Keratinocyte (primary cell): ENCODE data around the gene CHMP2A. TPM values are rescaled to one million over a fixed set of nuclear protein-coding genes. Genes with fewer than 3 reads are reported as not detected.

Experiments used
- DNase-seq: peaks from one replicate; pipeline ENCODE4 v3.0.0-alpha.2; 2011; ENCODE audit warnings: low read depth, missing footprints, low spot score
- FAIRE-seq: peaks from 2 replicates; lab custom pipeline; 2011; peaks lifted over from hg19 to GRCh38; lab: Jason Lieb, UNC
- H2AFZ ChIP-seq: 2 replicates; pipeline ENCODE4 v1.6.0; 2012; ENCODE audit warnings: low read length, control low read depth, inconsistent platforms; ENCODE audit not compliant: control insufficient read depth
- H3K27ac ChIP-seq: 2 replicates; pipeline ENCODE4 v1.5.1; 2011; ENCODE audit warnings: low read length; ENCODE audit not compliant: control insufficient read depth, insufficient read depth
- H3K27me3 ChIP-seq: 3 replicates; pipeline ENCODE4 v1.6.0; 2011; ENCODE audit warnings: low read length; ENCODE audit not compliant: control insufficient read depth, insufficient read depth; ENCODE audit errors: extremely low read depth
- H3K36me3 ChIP-seq, 2 experiments: 2 replicates in 1 of 2; 3 replicates in 1 of 2; pipeline ENCODE4 v1.5.1; 2011; ENCODE audit warnings: low read length in 2 of 2, mild to moderate bottlenecking in 1 of 2; ENCODE audit not compliant: control insufficient read depth in 2 of 2, insufficient read depth in 2 of 2; ENCODE audit errors: extremely low read depth in 1 of 2
- H3K4me1 ChIP-seq: 3 replicates; pipeline ENCODE4 v1.5.1; 2011; ENCODE audit warnings: low read length; ENCODE audit not compliant: control insufficient read depth, insufficient read depth; ENCODE audit errors: extremely low read depth
- H3K4me2 ChIP-seq: 3 replicates; pipeline ENCODE4 v1.6.0; 2011; ENCODE audit warnings: low read depth, low read length; ENCODE audit not compliant: control insufficient read depth, insufficient read depth; ENCODE audit errors: extremely low read depth
- H3K4me3 ChIP-seq, 3 experiments: fragments of 200-600 bp in 1 of 3; sonication (generic) in 1 of 3; 2 replicates in 2 of 3; 3 replicates in 1 of 3; pipeline ENCODE4 v1.5.1; 2011 to 2016; ENCODE audit warnings: low read length in 3 of 3, mild to moderate bottlenecking in 3 of 3, control low read depth in 2 of 3, inconsistent platforms in 1 of 3, low read depth in 1 of 3, mixed read lengths in 1 of 3, mixed run types in 1 of 3, moderate library complexity in 1 of 3; ENCODE audit not compliant: control insufficient read depth in 2 of 3, insufficient read depth in 2 of 3; ENCODE audit errors: extremely low read depth in 1 of 3
- H3K79me2 ChIP-seq: 2 replicates; pipeline ENCODE4 v1.6.0; 2012; ENCODE audit warnings: low read length; ENCODE audit not compliant: control insufficient read depth, insufficient read depth
- H3K9ac ChIP-seq: 3 replicates; pipeline ENCODE4 v1.6.0; 2011; ENCODE audit warnings: low read length; ENCODE audit not compliant: control insufficient read depth, insufficient read depth; ENCODE audit errors: extremely low read depth
- H3K9me1 ChIP-seq: 3 replicates; pipeline ENCODE4 v1.6.0; 2011; ENCODE audit warnings: low read length; ENCODE audit not compliant: control insufficient read depth, insufficient read depth; ENCODE audit errors: extremely low read depth
- H3K9me3 ChIP-seq: 2 replicates; pipeline ENCODE4 v1.5.1; 2012; ENCODE audit warnings: low read depth, low read length; ENCODE audit not compliant: control insufficient read depth
- H4K20me1 ChIP-seq: 3 replicates; pipeline ENCODE4 v1.6.0; 2011; ENCODE audit warnings: low read length; ENCODE audit not compliant: control insufficient read depth, insufficient read depth; ENCODE audit errors: extremely low read depth
- EZH2 ChIP-seq: IDR thresholded peaks from one replicate; pipeline ENCODE4 v1.6.1; 2012; ENCODE audit warnings: inconsistent platforms, mild to moderate bottlenecking, low read length, moderate library complexity
- dilution Hi-C: fragments of 300-500 bp; cut with MboI; formaldehyde crosslinking; loops from one replicate; pipeline ENCODE4 v1.7.0; 2020; ENCODE audit warnings: low sequenced_read_pairs; ENCODE audit not compliant: extremely low pct_ligation_motif_present
- polyA plus RNA-seq, 5 experiments: library from polyadenylated mRNA; depleted of rRNA in 3 of 5; stranded (reverse) in 3 of 5; stranded (forward) in 1 of 5; unstranded in 1 of 5; fragments of >200 nt; gene quantifications; 1 replicate in 1 of 5; 2 replicates in 3 of 5; 3 replicates in 1 of 5; pipeline versions ENCODE4 v1.2.1 to v1.2.3, GENCODE V29; 2011 to 2012; ENCODE audit warnings: missing spikeins in 2 of 5, low read depth in 1 of 5, low replicate concordance in 1 of 5
- TF ChIP-seq, protein P1 (sequence below), 3 experiments: IDR thresholded peaks in 1 of 3; conservative IDR thresholded peaks in 1 of 3; optimal IDR thresholded peaks in 1 of 3; 2 replicates in 2 of 3; 3 replicates in 1 of 3; pipeline versions ENCODE3 to v1.5.1; 2011; ENCODE audit warnings: low read length in 3 of 3, mild to moderate bottlenecking in 3 of 3, moderate library complexity in 2 of 3, control low read depth in 1 of 3, inconsistent platforms in 1 of 3; ENCODE audit not compliant: insufficient read depth in 2 of 3; ENCODE audit errors: extremely low read depth in 1 of 3

Gene CHMP2A
- polyA plus RNA-seq, 1 donor (not counting 4 experiments of a cell fraction or from before 2014, with no cell fraction given): 115 TPM

DNA sequence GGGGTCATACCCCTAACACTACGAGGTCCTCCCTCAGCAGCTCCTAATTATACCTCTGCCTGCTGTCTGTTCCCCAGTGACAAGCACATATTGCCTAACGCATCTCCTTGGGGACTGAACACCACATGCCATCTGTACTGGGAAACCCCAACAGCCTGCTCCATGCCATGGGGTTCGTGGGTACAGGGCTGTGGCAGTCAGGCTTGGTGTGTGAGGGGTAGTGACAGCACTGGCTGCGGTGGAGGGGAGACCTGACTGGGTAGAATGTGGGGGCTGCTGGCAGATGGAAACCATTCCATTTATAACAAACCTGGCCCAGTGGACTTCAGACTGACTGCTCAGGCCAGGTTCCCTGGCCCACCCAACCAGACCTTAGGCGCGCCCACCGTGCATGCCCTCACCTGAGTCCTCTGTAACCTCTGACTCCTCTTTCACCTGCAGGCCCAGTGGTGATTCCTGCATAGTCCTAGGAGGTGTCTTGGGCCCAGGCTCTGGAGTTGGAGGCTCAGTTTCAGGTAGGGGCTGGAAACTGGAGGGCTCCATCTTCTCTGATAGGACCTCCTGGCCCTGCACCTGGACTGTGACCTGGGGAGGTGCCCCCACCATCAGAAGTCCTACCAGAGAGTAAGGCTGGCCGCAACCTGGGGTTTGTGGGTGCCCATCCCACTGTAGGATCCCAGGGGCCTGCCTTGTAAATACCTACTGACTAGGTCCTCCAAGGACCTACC lies 15.2 kb upstream of the CHMP2A start:
- peaks cover 11% of the 10 kb centered on the region for H3K4me1 ChIP-seq
- H3K4me2 ChIP-seq: no peak overlapping the region
- DNase-seq (no peak), FAIRE-seq (no peak)
- H3K4me3 ChIP-seq: no peak overlapping the region
- H3K9me1 ChIP-seq: no peaks in the 10 kb centered on the region
- no peak overlapping the region for H3K9ac ChIP-seq
- no peak overlapping the region for H3K27ac ChIP-seq
- peaks cover 2% of the 10 kb centered on the region for H3K79me2 ChIP-seq
- H2AFZ ChIP-seq: no peak overlapping the region
- dilution Hi-C loops: no loop called here
- peaks cover 13 to 24% of the 10 kb centered on the region in 2 experiments for H3K36me3 ChIP-seq
- no peaks in the 10 kb centered on the region for H4K20me1 ChIP-seq
- TF ChIP-seq EZH2: no peak
- TF ChIP-seq, protein P1, sequence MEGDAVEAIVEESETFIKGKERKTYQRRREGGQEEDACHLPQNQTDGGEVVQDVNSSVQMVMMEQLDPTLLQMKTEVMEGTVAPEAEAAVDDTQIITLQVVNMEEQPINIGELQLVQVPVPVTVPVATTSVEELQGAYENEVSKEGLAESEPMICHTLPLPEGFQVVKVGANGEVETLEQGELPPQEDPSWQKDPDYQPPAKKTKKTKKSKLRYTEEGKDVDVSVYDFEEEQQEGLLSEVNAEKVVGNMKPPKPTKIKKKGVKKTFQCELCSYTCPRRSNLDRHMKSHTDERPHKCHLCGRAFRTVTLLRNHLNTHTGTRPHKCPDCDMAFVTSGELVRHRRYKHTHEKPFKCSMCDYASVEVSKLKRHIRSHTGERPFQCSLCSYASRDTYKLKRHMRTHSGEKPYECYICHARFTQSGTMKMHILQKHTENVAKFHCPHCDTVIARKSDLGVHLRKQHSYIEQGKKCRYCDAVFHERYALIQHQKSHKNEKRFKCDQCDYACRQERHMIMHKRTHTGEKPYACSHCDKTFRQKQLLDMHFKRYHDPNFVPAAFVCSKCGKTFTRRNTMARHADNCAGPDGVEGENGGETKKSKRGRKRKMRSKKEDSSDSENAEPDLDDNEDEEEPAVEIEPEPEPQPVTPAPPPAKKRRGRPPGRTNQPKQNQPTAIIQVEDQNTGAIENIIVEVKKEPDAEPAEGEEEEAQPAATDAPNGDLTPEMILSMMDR (optimal IDR thresholded peaks at IDR 0.05 in 1 of 3, IDR thresholded peaks at IDR 0.05 in 1 of 3, conservative IDR thresholded peaks at IDR 0.05 in 1 of 3; ENCODE audit: extremely low read depth in 1 of 3, insufficient read depth in 2 of 3, low read length in 3 of 3): no peak
- no peaks in the 10 kb centered on the region for H3K27me3 ChIP-seq
- H3K9me3 ChIP-seq: no peaks in the 10 kb centered on the region

DNA sequence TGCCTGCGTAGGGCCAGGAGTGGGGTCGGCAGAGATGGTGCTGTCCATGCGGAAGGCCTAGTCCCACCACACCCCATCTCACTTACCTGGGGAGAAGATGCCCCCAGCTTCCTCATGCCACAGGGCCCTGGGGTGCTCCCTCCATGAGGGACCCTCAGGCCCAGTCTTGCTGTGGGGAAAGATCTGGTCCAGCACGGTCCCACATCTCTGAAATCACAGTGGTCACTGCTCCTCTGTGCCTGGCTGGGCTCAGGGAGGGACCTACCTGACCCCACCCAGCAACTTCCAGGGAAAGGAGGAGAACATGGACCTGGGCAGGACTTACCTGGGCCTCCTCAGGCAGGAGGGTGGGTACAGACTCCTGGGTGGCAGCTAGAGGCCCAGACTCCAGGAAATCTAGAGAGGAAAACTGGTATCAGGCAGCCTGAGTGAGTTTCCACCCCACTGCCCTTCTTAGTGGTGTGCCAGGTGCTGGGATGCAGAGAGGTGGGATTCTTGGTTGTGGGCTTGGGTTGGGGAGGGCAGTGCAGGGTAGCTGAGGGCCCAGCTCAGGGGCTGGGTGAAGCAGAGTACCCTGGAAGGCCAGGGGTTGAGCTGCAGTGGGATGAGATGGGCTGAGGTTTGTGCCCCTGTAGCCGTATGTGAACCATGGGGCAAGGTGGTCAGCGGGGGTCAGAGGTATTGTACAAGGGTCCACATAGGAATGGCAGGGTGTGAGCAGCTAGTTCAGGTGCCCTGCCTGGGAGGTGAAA lies 14.5 kb upstream of the CHMP2A start:
- no peaks in the 10 kb centered on the region for H4K20me1 ChIP-seq
- TF ChIP-seq, protein P1 (optimal IDR thresholded peaks at IDR 0.05 in 1 of 3, IDR thresholded peaks at IDR 0.05 in 1 of 3, conservative IDR thresholded peaks at IDR 0.05 in 1 of 3; ENCODE audit: extremely low read depth in 1 of 3, insufficient read depth in 2 of 3, low read length in 3 of 3): no peak
- TF ChIP-seq EZH2: no peak
- FAIRE-seq (no peak), DNase-seq (no peak)
- H3K4me3 ChIP-seq: no peak overlapping the region
- no peaks in the 10 kb centered on the region for H3K9me1 ChIP-seq
- peaks cover 13 to 24% of the 10 kb centered on the region in 2 experiments for H3K36me3 ChIP-seq
- H3K27ac ChIP-seq: no peak overlapping the region
- dilution Hi-C loops: no loop called here
- no peak overlapping the region for H3K4me2 ChIP-seq
- no peaks in the 10 kb centered on the region for H3K27me3 ChIP-seq
- H3K4me1 ChIP-seq: peaks cover 8% of the 10 kb centered on the region
- H3K9ac ChIP-seq: no peak overlapping the region
- peaks cover 2% of the 10 kb centered on the region for H3K79me2 ChIP-seq
- no peaks in the 10 kb centered on the region for H3K9me3 ChIP-seq
- H2AFZ ChIP-seq: no peak overlapping the region
